ENCODE data around the gene CCDC170. TPM values are rescaled to one million over a fixed set of nuclear protein-coding genes. Genes with fewer than 3 reads are reported as not detected.

CCDC170 gene
- total RNA-seq, 1 experiment from 2014 or later = 0.12 TPM

DNA sequence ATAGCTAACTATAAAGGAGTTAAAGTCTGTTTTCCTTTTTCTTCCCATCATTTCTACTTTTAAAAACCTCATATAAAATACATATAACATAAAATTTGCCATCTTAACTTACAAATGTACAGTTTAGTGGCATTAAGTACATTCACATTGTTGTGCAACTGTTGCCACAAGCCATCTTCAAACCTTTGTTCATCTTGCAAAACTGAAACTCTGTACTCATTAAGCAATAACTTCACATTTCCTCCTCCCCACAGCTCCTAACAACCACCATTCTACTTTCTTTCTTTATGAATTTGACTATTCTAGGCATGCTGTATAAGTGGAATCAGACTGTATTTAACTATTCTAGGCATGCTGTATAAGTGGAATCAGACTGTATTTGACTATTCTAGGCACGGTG lies 4.5 kb downstream of the CCDC170 start (continued):
- TF ChIP-seq, protein P1, sequence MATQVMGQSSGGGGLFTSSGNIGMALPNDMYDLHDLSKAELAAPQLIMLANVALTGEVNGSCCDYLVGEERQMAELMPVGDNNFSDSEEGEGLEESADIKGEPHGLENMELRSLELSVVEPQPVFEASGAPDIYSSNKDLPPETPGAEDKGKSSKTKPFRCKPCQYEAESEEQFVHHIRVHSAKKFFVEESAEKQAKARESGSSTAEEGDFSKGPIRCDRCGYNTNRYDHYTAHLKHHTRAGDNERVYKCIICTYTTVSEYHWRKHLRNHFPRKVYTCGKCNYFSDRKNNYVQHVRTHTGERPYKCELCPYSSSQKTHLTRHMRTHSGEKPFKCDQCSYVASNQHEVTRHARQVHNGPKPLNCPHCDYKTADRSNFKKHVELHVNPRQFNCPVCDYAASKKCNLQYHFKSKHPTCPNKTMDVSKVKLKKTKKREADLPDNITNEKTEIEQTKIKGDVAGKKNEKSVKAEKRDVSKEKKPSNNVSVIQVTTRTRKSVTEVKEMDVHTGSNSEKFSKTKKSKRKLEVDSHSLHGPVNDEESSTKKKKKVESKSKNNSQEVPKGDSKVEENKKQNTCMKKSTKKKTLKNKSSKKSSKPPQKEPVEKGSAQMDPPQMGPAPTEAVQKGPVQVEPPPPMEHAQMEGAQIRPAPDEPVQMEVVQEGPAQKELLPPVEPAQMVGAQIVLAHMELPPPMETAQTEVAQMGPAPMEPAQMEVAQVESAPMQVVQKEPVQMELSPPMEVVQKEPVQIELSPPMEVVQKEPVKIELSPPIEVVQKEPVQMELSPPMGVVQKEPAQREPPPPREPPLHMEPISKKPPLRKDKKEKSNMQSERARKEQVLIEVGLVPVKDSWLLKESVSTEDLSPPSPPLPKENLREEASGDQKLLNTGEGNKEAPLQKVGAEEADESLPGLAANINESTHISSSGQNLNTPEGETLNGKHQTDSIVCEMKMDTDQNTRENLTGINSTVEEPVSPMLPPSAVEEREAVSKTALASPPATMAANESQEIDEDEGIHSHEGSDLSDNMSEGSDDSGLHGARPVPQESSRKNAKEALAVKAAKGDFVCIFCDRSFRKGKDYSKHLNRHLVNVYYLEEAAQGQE (IDR thresholded peaks at IDR 0.05; ENCODE audit: low read depth) = no peak
- no peak for TF ChIP-seq ATF3 (IDR thresholded peaks at IDR 0.05)

GRCh38 chr6:151499551-151499950 lies 5.7 kb downstream of the CCDC170 start:
- RAD21 ChIA-PET (ENCODE audit: low non-redundant PET in 1 of 2, low total read pairs in 2 of 2, uncharacterized antibody in 2 of 2, unreplicated experiment in 2 of 2) = no interaction called here

More at GRCh38 chr6:151499551-151499950, 5.7 kb downstream of the CCDC170 start:
- no peak overlapping the region for H3K27ac ChIP-seq (ENCODE audit: low read depth, low read length)
- H3K4me3 ChIP-seq (replicated peaks in 1 of 2; ENCODE audit: low read depth in 1 of 2, low read length in 2 of 2) = no peak overlapping the region
- no peaks in the 10 kb centered on the region for H3K9me2 ChIP-seq (ENCODE audit: insufficient read depth)
- no TSS peak for BruUV-seq (replicated peaks)
- H3K9me3 ChIP-seq (ENCODE audit: control insufficient read depth in 1 of 2, insufficient read depth in 1 of 2, low read depth in 1 of 2, low read length in 2 of 2) = no peaks in the 10 kb centered on the region
- no peak for ATAC-seq
- CTCF ChIA-PET = no interaction called here
- POLR2A ChIA-PET = no interaction called here
- H3K4me1 ChIP-seq (ENCODE audit: control insufficient read depth in 1 of 2, insufficient read depth in 2 of 2, low read length in 2 of 2) = peaks cover 10 to 20% of the 10 kb centered on the region in 2 experiments; a peak in 3 of 4 replicates
- H4K20me1 ChIP-seq (ENCODE audit: insufficient read depth) = no peaks in the 10 kb centered on the region
- H3K9ac ChIP-seq (ENCODE audit: low read length) = no peak overlapping the region
- H3K79me2 ChIP-seq (ENCODE audit: insufficient read depth, low read length) = no peaks in the 10 kb centered on the region
- H3K27me3 ChIP-seq (ENCODE audit: insufficient read depth, low read length) = no peaks in the 10 kb centered on the region
- DNase-seq (ENCODE audit: low read depth, low spot score) = no peak
- no peak overlapping the region for H2AFZ ChIP-seq (ENCODE audit: low read depth, low read length, poor library complexity, severe bottlenecking)
- TF ChIP-seq SP1 (IDR thresholded peaks at IDR 0.05; ENCODE audit: low read depth) (no peak), ELF1 (IDR thresholded peaks at IDR 0.05; ENCODE audit: borderline replicate concordance, low read depth) (no peak), YY1 (IDR thresholded peaks at IDR 0.05; ENCODE audit: extremely low read depth, insufficient replicate concordance, low read depth, low read length) (no peak), EZH2 (IDR thresholded peaks at IDR 0.05) (no peak), TCF7L2 (IDR thresholded peaks at IDR 0.05; ENCODE audit: borderline replicate concordance, extremely low read depth, insufficient read depth, insufficient read length) (no peak), SIN3A (IDR thresholded peaks at IDR 0.05; ENCODE audit: low read depth) (no peak), JUND (IDR thresholded peaks at IDR 0.05) (no peak), RAD21 (IDR thresholded peaks at IDR 0.05; ENCODE audit: low read depth) (no peak)
- TF ChIP-seq, protein P1 (IDR thresholded peaks at IDR 0.05; ENCODE audit: low read depth) = no peak
- H3K36me3 ChIP-seq (ENCODE audit: control insufficient read depth in 1 of 2, insufficient read depth in 2 of 2, low read length in 2 of 2) = no peaks in the 10 kb centered on the region
- no peak overlapping the region for H3K4me2 ChIP-seq (ENCODE audit: low read length)
- intact Hi-C loops (cut with micrococcal nuclease) = no loop called here
